ENCODE measurements around the gene C15orf61. TPM values are rescaled to one million over a fixed set of nuclear protein-coding genes. Genes with fewer than 3 reads are reported as not detected.

Gene C15orf61
- total RNA-seq, 1 donor, result 10.1 TPM

GRCh38 chr15:67479781-67480505 lies 41.0 kb upstream of the C15orf61 start:
- peak; percentile 69 for DNase-seq (ENCODE audit: insufficient read length, low spot score, missing footprints)
- H3K4me2 ChIP-seq (ENCODE audit: insufficient read depth, low read length), result peak overlapping the region; percentile 47
- H2AFZ ChIP-seq (ENCODE audit: low read length), result no peak overlapping the region
- no peak overlapping the region for H3K27ac ChIP-seq (ENCODE audit: low read depth, low read length)
- H4K20me1 ChIP-seq (ENCODE audit: insufficient read depth, low read length), result no peaks in the 10 kb centered on the region
- peaks cover 3% of the 10 kb centered on the region for H3K27me3 ChIP-seq (ENCODE audit: insufficient read depth, low read length)
- no peaks in the 10 kb centered on the region for H3K79me2 ChIP-seq (ENCODE audit: insufficient read depth, low read length)
- H3K4me3 ChIP-seq (ENCODE audit: insufficient read depth, low read length), result peak overlapping the region; percentile 4
- no peaks in the 10 kb centered on the region for H3K36me3 ChIP-seq (ENCODE audit: insufficient read depth, low read length)
- H3K4me1 ChIP-seq (ENCODE audit: insufficient read depth, low read length), result peaks cover 7% of the 10 kb centered on the region
- TF ChIP-seq CTCF (IDR thresholded peaks at IDR 0.05; ENCODE audit: extremely low read depth, low read depth, low read length), result no peak
- H3K9me3 ChIP-seq (ENCODE audit: low read depth, low read length), result no peaks in the 10 kb centered on the region

- no peak for DNase-seq (ENCODE audit: insufficient read length, low spot score, missing footprints)
- H3K4me2 ChIP-seq (ENCODE audit: insufficient read depth, low read length), result no peak overlapping the region
Observed at GRCh38 chr15:67480741-67481140, 40.2 kb upstream of the C15orf61 start.

GRCh38 chr15:67481680-67482079 lies 39.3 kb upstream of the C15orf61 start:
- no peak for TF ChIP-seq CTCF (IDR thresholded peaks at IDR 0.05; ENCODE audit: extremely low read depth, low read depth, low read length)
- H2AFZ ChIP-seq (ENCODE audit: low read length), result no peak overlapping the region

More at GRCh38 chr15:67480741-67481140, 40.2 kb upstream of the C15orf61 start:
- Histone ChIP-seq H3K27me3 (ENCODE audit: insufficient read depth, low read length) (peaks cover 3% of the 10 kb centered on the region), H3K36me3 (ENCODE audit: insufficient read depth, low read length) (no peaks in the 10 kb centered on the region), H3K4me1 (ENCODE audit: insufficient read depth, low read length) (peaks cover 7% of the 10 kb centered on the region), H4K20me1 (ENCODE audit: insufficient read depth, low read length) (no peaks in the 10 kb centered on the region), H3K4me3 (ENCODE audit: insufficient read depth, low read length) (no peak overlapping the region), H3K9me3 (ENCODE audit: low read depth, low read length) (no peaks in the 10 kb centered on the region), H2AFZ (ENCODE audit: low read length) (no peak overlapping the region), H3K79me2 (ENCODE audit: insufficient read depth, low read length) (no peaks in the 10 kb centered on the region), H3K27ac (ENCODE audit: low read depth, low read length) (no peak overlapping the region)
- TF ChIP-seq CTCF (IDR thresholded peaks at IDR 0.05; ENCODE audit: extremely low read depth, low read depth, low read length), result no peak

GRCh38 chr15:67495585-67495984 lies 25.3 kb upstream of the C15orf61 start:
- H3K4me1 ChIP-seq (ENCODE audit: insufficient read depth, low read length), result no peaks in the 10 kb centered on the region
- H2AFZ ChIP-seq (ENCODE audit: low read length), result no peak overlapping the region
- H3K9me3 ChIP-seq (ENCODE audit: low read depth, low read length), result no peaks in the 10 kb centered on the region
- no peak for DNase-seq (ENCODE audit: insufficient read length, low spot score, missing footprints)
- no peak overlapping the region for H3K4me3 ChIP-seq (ENCODE audit: insufficient read depth, low read length)
- no peak overlapping the region for H3K27ac ChIP-seq (ENCODE audit: low read depth, low read length)
- no peaks in the 10 kb centered on the region for H3K36me3 ChIP-seq (ENCODE audit: insufficient read depth, low read length)
- H3K27me3 ChIP-seq (ENCODE audit: insufficient read depth, low read length), result no peaks in the 10 kb centered on the region
- H3K79me2 ChIP-seq (ENCODE audit: insufficient read depth, low read length), result no peaks in the 10 kb centered on the region
- H4K20me1 ChIP-seq (ENCODE audit: insufficient read depth, low read length), result no peaks in the 10 kb centered on the region
- H3K4me2 ChIP-seq (ENCODE audit: insufficient read depth, low read length), result no peak overlapping the region
- no peak for TF ChIP-seq CTCF (IDR thresholded peaks at IDR 0.05; ENCODE audit: extremely low read depth, low read depth, low read length)

More at GRCh38 chr15:67481680-67482079, 39.3 kb upstream of the C15orf61 start:
- DNase-seq (ENCODE audit: insufficient read length, low spot score, missing footprints), result no peak
- no peaks in the 10 kb centered on the region for H3K79me2 ChIP-seq (ENCODE audit: insufficient read depth, low read length)
- no peaks in the 10 kb centered on the region for H4K20me1 ChIP-seq (ENCODE audit: insufficient read depth, low read length)
- no peak overlapping the region for H3K4me2 ChIP-seq (ENCODE audit: insufficient read depth, low read length)
- no peak overlapping the region for H3K27ac ChIP-seq (ENCODE audit: low read depth, low read length)
- H3K4me1 ChIP-seq (ENCODE audit: insufficient read depth, low read length), result peaks cover 7% of the 10 kb centered on the region
- H3K4me3 ChIP-seq (ENCODE audit: insufficient read depth, low read length), result no peak overlapping the region
- H3K9me3 ChIP-seq (ENCODE audit: low read depth, low read length), result no peaks in the 10 kb centered on the region
- no peaks in the 10 kb centered on the region for H3K36me3 ChIP-seq (ENCODE audit: insufficient read depth, low read length)
- peaks cover 3% of the 10 kb centered on the region for H3K27me3 ChIP-seq (ENCODE audit: insufficient read depth, low read length)

Data from osteoblast (primary cell).